Erythroblast (primary cell): ENCODE data around the gene KLK12.

ENCODE experiments used
- DNase-seq, 2 experiments: peaks; one replicate each; lab custom pipeline; 2025; lab: John Stamatoyannopoulos, UW
- GATA1 ChIP-seq: IDR thresholded peaks from 2 replicates; pipeline ENCODE4 v1.6.1; 2011; ENCODE audit warnings: low read depth, mild to moderate bottlenecking, control low read depth, low read length, moderate library complexity
- POLR2A ChIP-seq: IDR thresholded peaks from 2 replicates; pipeline ENCODE4 v1.6.1; 2011; ENCODE audit warnings: mild to moderate bottlenecking, low read length

Gene KLK12

GRCh38 chr19:51016798-51017683 lies 17.8 kb downstream of the KLK12 start:
- no peak for TF ChIP-seq POLR2A
- TF ChIP-seq GATA1: no peak
- DNase-seq: peak; percentile 37 to 71

GRCh38 chr19:51015691-51016267 lies 19.0 kb downstream of the KLK12 start:
- DNase-seq: no peak
- no peak for TF ChIP-seq POLR2A
- TF ChIP-seq GATA1: no peak

GRCh38 chr19:51014242-51014641 lies 20.6 kb downstream of the KLK12 start:
- no peak for DNase-seq
- no peak for TF ChIP-seq POLR2A

DNA sequence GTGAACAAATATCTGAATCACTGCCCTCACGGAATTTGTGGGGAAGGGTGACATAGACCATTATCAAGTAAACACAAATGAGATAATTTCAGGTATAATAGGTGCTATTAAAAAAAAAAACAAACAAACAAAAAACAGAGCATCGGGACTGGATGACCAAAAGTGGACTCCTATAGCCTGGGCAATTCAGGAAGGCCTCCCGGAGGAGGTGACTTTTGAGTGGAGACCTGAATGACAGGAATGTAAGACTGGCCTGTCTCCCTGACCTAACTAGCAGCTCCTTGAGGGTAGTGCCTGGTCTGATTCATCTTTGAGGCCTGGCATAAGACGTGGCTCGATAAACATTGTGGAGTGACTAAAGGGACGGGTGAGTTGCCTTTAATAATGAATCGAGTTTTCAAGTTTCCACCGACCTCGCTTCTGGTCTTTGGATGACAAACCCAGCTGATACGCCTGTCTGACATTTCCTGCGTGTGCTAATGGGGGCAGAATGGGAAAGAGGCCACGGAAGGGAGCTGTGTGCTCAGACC lies 22.1 kb downstream of the KLK12 start:
- TF ChIP-seq GATA1: no peak
- no peak for TF ChIP-seq POLR2A
- no peak for DNase-seq

DNA sequence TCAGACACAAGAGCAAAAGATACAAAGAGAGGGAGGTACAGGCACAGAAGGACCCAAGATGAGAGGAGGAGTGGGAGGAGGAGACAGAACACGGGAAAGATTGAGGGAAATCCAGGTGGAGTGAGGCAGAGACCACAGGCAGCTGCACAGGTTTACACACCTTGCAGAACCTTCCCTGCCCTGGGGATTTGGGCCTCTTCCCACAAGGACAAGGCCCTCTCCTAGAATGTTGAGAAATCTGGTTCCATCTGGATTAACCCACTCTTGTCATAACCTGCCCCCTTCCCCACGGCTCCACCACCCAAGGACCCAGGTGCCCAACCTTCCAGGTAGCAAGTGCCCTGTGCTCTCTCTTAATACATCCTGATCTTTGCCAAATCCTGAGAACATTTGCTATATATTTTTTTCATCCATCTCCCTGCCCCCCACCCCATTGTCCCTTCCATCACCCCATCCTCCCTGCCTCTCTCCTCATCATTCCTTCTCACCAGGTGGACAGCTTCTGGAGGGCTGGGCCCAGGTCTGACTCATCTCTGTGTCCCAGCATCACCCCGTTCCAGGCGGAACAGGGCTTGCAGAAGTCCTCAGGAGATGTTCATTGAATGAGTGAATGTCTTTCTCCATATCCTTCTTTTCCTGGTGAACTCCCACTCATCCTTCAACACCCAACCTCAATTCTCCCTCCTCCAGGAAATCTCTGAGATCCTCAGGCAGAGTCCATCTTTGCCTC lies 24.6 kb downstream of the KLK12 start:
- DNase-seq: no peak
- no peak for TF ChIP-seq GATA1

GRCh38 chr19:51009061-51009891 lies 25.5 kb downstream of the KLK12 start:
- no peak for DNase-seq
- no peak for TF ChIP-seq GATA1
- no peak for TF ChIP-seq POLR2A

- no peak for DNase-seq
- TF ChIP-seq GATA1 (no peak), POLR2A (no peak)
Measured at GRCh38 chr19:51007488-51007887, 27.3 kb downstream of the KLK12 start.

- DNase-seq: no peak
- no peak for TF ChIP-seq POLR2A
- no peak for TF ChIP-seq GATA1
Measured at GRCh38 chr19:51006406-51006805, 28.4 kb downstream of the KLK12 start.

GRCh38 chr19:51005248-51005647 lies 29.6 kb downstream of the KLK12 start:
- DNase-seq: no peak
- TF ChIP-seq POLR2A (no peak), GATA1 (no peak)

- TF ChIP-seq GATA1 (no peak), POLR2A (no peak)
- no peak for DNase-seq
Measured at GRCh38 chr19:51003316-51003715, 31.5 kb downstream of the KLK12 start.

DNA sequence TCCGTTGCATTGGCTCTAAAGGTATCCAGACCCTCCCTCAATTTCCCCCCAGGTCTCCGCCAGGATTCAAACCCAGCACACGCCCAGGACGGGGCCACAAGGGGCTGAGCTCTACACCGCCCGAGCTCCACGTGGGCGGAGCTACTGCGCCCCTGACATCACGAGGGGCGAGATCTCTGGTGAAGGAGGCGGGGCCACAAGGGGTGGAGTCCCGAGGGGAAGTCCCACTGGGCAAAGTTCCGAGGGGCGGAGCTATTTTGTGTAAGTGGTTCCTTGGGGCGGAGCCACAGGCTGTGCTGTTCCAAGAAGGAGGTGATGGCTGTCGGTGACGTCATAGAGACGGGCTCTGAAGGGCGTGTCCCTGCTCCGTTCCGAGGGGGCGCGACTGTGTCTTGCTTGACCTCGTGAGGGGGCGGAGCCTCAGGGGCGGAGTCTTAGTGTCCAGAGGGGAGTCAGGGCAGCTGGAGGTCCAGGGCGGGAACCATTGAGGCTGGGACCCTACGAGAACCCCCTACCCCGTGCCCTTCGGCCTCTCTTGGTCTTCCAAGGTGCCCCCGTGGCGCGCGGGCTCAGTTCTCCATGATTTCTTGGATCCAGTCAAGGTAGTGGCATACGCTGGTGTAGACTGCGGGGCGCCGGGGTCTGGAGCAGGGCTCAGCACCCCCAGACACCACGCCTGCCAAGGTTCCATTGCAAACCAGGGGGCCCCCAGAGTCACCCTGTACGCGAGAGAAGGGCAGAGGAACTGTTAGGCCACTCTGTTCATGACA lies 32.1 kb downstream of the KLK12 start:
- TF ChIP-seq GATA1 (no peak), POLR2A (no peak)
- peak; percentile 72 to 90 for DNase-seq

- no peak for TF ChIP-seq POLR2A
- TF ChIP-seq GATA1: no peak
- no peak for DNase-seq
Measured at GRCh38 chr19:51002089-51002532, 32.7 kb downstream of the KLK12 start.
